COLO668 (cell line): ENCODE results near the gene PTGR1.
"Not testable (repeated sequence)": the region's sequence is repeated elsewhere in the genome, so short reads cannot be mapped to it uniquely, and the experiment has no call there.

ENCODE experiments used
- DNase-seq: peaks from one replicate; lab custom pipeline; 2025; ENCODE audit not compliant: unreplicated experiment; lab: John Stamatoyannopoulos, UW

Gene PTGR1

DNA sequence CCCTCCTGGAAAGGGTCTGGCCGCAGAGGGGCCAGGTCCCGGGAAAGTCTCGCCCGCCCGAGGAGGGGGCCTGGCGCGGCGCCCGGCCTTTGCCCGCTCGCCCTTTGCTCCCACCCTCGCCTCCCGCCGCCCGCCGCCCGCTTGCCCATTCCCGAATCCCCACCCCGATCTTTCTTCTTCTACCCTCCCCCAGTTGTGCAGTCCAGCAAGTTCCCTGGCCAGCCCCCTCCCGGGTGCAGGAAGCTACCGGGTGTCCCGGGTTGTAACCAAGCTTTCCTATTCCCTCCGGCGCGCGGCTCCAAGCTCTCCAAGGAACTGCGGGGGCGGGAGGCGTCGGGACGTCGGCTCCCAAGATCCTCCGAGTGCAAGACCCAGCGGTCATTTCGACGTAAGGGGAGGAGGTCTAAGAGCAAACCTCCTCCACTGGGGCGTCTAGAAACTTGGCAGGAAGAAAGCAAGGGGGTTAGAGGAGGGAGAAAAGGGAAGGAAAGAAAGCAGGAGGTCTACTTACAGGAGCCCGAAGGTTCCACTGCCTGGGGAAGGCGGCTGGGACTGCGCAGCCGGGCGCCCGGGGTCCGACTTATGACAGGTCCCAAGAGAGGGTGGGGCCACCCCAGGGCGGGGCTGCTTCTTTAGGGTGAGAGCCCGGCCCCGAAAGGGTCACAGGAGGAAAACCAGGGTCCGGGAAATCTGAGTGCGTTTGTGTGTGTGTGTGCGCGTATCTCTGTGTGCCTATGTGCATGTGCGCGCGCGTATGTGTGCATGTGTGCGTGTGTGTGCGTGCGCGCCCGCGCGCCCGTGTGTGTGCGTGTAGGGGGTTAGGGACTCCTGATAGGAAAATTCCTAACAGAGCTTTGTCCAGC, at the start of gene PTGR1:
Gene PTGR1 (minus strand): TSS at position 556 of the 863 bp plus-strand sequence. CDS start 2,225 bp downstream, outside the sequence.
- DNase-seq, result peak; percentile 64

GRCh38 chr9:111649016-111649415, 49.6 kb upstream of the PTGR1 start:
- no peak for DNase-seq

GRCh38 chr9:111648066-111648465, 48.6 kb upstream of the PTGR1 start:
- no peak for DNase-seq

DNA sequence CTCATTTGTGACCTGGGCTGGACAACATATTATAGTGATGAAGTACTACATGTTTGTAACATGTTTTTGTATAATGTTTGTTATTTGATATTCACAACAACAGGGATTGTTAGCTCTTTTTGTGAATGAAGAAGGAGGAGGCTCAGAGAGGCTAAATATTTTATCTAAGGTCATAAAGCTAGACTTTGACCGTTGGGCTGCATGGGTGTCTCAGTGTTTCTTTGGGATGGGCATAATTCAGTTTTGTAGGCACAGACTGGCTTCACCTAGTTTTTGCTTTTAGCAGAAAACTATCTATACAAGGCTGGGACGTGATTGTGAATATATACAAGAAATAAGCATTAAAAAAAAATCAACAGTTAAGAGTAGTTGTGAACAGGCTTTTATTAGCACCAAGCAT, 47.0 kb upstream of the PTGR1 start:
- DNase-seq, result no peak

GRCh38 chr9:111645806-111646205, 46.4 kb upstream of the PTGR1 start:
- DNase-seq, result no peak

DNA sequence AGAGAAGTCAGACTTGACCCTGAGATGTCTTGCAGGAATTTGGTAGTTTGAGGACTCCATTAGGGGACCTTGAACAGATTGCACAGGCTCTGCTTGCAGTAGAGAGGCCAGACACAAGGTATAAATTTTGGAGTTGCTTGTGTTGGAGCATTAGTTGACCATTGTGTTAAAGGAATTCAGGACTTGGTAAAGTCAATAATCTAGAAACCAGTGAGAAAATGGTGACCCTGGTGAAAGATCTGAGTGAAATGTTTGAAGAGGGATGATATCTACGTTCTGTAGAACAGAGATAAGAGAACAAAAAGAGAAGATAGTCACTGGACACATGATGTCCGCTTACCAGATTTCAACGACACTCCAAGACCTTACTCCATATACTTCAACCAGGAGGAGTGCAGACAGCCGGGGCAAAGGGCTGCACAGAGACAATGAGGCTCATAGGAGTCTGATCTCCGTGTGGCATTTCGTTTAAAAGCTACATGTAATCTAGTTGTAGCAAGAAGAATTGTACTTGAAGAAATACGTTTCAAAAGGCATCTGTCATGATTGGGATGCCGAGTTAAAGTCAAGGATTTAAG, 44.8 kb upstream of the PTGR1 start:
- DNase-seq, result no peak

DNA sequence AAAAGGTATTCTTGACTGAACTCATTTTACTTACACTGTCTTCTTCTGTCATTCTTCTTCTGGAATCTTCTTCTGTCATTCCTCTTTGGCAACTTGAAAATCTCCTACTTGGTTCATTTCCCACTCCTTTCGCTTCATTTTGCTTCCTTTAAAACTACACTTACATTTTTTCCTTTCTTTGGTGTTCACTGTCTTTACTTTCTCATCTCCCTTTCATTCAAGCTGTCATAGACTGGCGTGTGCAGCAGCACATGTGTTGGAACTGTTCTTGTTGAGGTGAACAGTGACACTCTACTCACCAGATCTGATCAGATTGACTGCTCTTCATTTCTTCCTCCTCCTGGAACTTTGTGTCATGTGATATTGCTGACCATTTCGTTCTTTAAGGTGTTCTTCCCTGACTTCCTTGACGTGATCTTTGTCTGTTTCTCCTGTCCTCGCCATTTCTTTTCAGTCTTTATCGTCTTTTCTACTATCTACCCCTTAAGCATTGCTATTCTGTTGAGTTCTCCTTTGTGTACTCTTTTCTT, 38.0 kb upstream of the PTGR1 start:
- DNase-seq, result no peak

- DNase-seq, result no peak
These were observed 35.4 kb upstream of the PTGR1 start for GRCh38 chr9:111634860-111635259.

DNA sequence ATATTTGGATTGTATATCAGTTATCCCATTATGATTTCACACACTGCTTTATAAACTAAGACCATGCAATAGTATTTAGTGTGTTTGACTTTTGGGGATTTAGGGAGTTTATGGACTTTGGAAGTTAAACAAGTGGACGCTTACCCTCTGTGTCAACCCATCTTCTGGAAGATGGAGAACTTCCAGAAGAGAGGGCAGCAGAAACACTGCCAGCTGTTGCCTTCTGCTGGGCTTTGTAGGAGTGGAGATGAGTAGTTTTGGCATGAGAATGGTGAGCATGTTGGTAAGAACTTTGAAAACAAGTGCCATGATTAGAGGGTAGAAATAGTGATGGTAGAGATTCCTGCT, 33.9 kb upstream of the PTGR1 start:
- no peak for DNase-seq

- DNase-seq, result no peak
These were observed 33.4 kb upstream of the PTGR1 start for GRCh38 chr9:111632695-111633388.

GRCh38 chr9:111632060-111632459, 32.6 kb upstream of the PTGR1 start:
- no peak for DNase-seq

- peak; percentile 97 for DNase-seq
These were observed 31.9 kb upstream of the PTGR1 start, which contains the start of gene DNAJC25 for GRCh38 chr9:111631214-111631971. Gene DNAJC25 (plus strand): TSS chr9:111631334. CDS start chr9:111631408, 74 bp downstream.

DNA sequence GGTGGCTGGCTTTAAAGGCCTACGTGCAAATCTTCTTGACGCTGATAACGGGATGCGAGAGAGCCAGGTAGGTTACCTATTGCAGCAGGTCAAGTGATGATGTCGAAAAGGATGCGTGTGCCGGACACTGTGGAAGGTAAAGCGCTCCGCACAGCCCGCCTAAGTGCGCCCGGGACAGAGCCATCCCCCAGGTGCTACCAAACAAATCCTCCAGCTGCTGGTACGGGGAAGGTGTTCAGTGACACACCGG, 31.4 kb upstream of the PTGR1 start:
- DNase-seq, result no peak

DNA sequence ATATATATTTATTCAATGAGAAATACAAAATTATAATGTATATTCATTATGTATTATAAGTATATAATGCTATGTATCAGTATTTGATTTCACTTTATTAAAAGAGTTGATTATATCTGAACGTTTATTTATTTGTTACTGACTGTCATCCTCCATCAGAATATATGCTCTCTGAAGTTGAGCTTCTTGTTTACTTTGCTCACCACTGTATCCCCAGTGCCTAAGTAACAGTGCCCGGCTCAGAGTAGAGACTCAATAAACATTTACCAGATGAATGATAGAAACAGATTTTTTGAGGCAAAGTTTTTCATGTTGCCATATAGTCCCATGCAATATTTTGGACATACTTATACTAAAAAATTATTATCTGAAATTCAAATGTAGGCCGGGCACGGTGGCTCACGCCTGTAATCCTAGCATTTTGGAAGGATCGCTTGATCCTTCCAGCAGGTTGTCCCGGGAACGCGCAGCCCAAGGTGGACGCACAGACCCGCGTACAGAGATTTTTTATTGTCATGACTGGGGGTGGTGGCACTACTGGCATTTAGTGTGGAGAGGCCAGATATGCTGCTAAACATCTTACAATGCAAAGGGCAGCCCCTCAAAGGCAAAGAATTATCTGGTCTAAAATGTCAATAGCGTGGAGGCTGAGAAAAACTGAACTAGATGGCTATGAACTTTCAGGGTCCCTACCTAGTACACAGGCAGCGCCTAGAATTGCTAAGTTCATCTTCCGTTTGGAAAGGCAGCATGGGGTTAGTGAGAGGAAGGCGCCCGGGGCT, 30.9 kb upstream of the PTGR1 start:
- no peak for DNase-seq

- DNase-seq, result no peak
These were observed 29.0 kb upstream of the PTGR1 start for GRCh38 chr9:111628411-111628810.

DNA sequence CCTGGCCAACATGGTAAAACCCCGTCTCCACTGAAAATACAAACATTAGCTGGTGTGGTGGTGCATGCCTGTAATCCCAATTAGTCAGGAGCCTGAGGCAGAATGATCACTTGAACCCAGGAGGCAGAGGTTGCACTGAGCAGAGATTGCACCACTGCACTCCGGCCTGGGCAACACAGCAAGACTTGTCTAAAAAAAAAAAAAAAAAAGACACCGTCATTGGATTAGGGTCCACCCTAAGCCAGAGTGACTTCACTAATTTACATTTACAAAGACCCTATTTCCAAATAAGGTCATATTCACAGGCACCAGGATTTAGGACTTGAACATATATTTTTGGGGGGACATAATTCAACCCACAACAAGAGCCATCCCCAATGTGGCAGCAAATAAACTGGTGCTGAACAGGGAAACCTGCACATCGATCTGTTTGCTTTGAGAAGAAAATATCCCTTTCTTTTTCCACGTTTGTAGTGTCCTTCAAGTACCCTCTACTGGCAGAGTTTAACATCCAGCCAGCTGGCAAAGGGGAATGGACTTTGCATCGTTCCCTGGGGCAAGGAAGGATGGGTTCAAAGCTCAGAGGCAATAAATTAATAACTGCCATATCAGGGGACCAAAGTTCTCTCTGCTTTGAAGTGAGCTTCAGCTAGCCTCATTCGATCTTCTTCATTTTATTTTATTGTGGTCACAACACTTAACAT, 28.0 kb upstream of the PTGR1 start:
- peak; percentile 8 for DNase-seq

DNA sequence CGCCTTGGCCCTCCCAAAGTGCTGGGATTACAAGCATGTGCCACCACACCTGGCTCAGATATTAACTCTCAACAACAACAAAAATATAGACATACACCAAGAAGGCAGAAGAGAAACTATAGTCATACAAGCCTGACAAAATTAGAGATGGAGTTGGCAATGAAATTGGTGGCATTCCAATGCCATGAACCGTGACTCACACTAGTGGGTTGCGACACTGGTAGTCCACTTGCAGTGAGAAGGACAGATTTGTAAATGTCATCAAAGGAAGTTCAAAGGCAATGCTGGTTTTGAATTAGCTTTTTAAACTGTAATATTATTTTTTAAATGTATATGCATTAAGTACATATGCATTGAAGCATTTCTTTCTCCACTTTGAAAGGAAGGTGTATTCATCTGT, 23.2 kb upstream of the PTGR1 start:
- DNase-seq, result no peak

GRCh38 chr9:111621895-111622480, 22.5 kb upstream of the PTGR1 start:
- DNase-seq, result peak; percentile 6

GRCh38 chr9:111617349-111617748, 17.9 kb upstream of the PTGR1 start:
- DNase-seq, result not testable (repeated sequence)
